Measurements from ENCODE around the gene GTPBP3. TPM values are rescaled to one million over a fixed set of nuclear protein-coding genes. Genes with fewer than 3 reads are reported as not detected.

GTPBP3 gene
- total RNA-seq, 1 donor from 2014 or later = 12.3 TPM

DNA sequence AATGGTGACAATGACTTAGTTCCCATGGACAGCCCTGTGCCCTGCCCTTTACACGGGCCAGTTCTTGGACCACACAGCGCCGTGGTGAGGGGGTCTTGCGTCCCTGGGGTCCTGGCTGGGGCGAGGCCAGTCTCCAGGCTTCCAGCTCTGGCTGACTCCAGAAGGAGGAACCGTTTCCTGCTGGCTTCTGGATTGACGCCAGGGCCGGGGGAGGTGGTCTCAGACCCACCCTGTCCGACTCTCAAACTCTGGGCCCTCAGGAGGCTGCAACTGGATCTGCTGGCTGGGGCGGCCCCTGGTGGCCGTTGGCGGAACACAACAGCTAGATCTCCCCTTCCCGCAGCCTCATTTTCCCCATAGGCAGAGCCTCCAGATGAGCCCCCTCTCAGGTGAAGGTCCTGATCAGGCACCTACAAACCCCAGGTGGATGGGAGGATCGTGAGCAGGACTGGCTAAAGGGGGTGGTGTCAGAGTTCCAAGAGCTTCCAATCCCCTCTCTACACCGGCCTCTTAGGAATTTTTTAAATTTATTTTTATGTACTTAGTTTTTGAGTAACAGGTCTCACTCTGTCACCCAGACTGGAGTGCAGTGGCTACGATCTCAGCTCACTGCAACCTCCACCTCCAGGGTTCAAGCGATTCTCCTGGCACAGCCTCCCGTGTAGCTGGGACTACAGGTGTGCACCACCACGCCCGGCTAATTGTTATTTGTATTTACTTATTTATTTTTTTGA lies 48.7 kb downstream of the GTPBP3 start:
- DNase-seq = peak; percentile 77

DNA sequence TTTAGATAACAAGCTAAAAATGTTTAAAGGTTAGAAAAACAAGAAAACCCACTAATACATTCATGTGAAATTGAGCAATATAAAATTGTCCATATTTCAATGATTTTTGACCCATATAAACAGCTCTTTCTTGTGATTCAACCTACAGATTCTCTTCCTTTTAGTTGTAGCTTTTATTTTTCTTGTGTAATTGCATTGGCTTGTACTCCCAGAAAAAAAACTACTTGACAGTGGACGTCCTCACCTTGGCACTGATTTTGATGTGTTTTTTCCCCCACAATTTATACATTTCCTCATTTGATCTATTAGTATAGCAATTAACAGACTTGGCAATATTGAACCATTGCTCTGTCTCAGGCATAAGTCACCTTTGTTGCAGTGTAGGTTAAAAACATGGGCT lies 51.9 kb downstream of the GTPBP3 start:
- DNase-seq = no peak

DNA sequence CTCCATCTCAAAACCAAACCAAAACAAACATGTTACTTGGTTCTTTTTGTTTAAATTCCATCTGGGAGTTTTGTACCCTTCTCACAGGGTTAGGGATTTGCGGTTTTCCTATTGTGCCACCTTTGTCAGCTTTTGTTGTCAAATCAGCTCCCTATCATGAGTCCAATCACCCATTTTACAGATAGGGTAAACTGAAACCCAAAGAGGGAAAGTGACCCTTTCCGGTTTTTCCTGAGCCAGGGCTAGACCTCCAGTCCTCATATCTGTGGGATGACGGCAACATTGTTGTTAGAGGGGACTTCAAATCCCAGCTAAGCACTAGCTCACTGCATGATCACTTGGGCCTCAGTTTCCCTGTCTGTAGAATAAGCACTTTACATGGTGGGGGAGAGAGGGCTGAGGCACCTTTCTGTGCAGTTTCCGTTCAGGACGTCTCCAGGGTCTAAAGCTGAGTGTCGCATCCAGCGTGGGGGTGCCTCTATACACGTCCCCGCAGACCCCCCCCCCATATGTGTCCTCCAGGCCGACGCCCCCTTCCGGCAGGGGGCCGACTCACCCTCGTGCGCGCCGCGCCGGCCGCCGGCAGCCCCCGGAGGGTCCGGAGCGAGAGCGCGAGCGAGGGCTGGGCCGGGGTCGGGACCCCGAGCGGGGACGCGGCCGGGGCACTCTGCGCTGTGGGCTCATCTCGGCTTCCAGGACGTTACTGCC lies 52.8 kb downstream of the GTPBP3 start:
- DNase-seq = no peak

DNA sequence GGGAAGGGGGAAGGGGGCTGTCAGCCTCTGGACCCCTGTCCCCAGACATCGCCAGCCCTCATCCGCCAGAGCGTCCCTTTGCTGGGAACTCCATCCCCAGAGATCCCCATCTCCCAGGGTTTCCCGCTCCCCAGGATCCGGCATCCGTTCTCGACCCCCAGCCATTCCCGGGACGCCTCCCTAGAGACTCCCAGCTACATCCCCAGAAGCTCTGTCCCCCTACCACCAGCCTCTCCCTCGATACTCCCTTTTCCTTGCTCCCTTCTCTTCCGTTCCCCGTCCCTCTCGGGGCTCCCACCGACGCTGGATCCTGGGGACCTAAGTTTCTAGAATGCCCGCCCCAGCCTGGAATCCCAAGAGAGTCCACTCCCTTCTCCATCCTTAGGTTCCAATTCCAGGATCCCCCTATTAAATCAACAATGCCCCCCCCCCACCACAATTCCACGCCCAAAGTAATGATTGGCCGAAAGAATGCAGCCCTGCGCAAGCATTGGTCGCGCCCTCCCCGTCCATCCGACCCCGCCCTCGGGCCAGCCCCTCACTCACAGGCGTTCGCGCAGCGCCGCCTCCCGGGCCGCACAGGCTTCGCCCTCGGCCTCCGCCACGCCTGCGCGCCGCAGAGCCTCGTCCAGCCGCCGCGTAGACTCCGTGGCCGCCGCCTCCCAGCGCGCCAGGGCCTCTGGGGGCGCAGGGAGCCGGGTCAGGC lies 53.5 kb downstream of the GTPBP3 start:
- DNase-seq = peak; percentile 95

DNA sequence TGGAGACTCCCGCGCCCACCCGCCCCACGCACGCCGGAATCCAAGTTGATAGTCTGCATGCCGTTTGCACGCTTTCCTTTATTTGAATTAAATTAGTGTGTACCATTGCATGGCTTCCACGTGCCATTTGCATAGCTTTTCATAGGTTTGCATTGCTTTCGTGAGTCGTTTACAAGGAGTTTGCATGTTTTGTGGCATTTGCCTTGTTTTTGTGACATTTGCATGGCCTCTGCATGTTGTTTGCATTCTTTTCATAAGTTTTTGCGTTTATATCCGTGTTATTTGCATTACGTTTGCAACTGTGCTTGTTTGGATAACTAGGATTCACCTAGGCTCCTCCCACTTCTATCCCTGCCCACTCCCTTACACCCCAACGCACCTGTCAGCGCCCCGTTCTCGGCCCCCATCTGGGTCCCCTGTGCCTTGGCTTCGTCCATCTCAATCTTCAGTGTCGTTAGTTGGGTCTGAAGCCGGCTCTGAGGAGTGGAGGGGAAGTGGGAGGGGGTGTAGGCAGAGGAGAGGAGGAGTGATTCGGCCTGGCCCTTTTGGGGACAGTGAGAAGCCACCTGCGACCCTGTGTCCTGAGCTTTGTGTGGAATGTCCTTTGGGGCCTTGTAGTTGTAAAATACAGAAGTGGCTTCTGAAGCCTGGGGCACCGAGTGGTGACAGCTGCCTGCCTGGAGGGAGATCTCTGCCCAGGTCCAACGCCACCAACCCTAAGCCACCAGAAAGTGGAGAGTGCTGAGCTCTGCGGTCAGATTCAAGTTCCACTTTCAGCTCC lies 54.2 kb downstream of the GTPBP3 start:
- DNase-seq = no peak

Other genes starting within 250 kb of the GTPBP3 start
- 18.7 and 24.8 TPM in 2 replicates for gene USE1, start 122.2 kb upstream of the GTPBP3 start, total RNA-seq
- 3.8 and 4.4 TPM in 2 replicates for gene OCEL1, start 111.3 kb upstream of the GTPBP3 start, total RNA-seq
- 63.1 and 82.0 TPM in 2 replicates for gene NR2F6, start 91.6 kb upstream of the GTPBP3 start, total RNA-seq
- 48.6 and 75.9 TPM in 2 replicates for gene USHBP1, start 72.8 kb upstream of the GTPBP3 start, total RNA-seq
- 98.2 and 137 TPM in 2 replicates for gene BABAM1, start 70.1 kb upstream of the GTPBP3 start, total RNA-seq
- gene ANKLE1, start 55.7 kb upstream of the GTPBP3 start, total RNA-seq = 0.68 and 1.5 TPM in 2 replicates
- gene ABHD8, start 34.1 kb upstream of the GTPBP3 start, total RNA-seq = 9.5 and 11.7 TPM in 2 replicates
- gene MRPL34, start 31.7 kb upstream of the GTPBP3 start, total RNA-seq = 40.1 and 52.4 TPM in 2 replicates
- gene DDA1, start 28.0 kb upstream of the GTPBP3 start, total RNA-seq = 20.9 and 39.3 TPM in 2 replicates
- 5.0 and 6.8 TPM in 2 replicates for gene ANO8, start 2.7 kb upstream of the GTPBP3 start, total RNA-seq
- gene PLVAP, start 39.8 kb downstream of the GTPBP3 start, total RNA-seq = 15.2 and 73.9 TPM in 2 replicates
- 0.17 TPM in 1 of 2 replicates, not detected in the other for gene CCDC194, start 56.6 kb downstream of the GTPBP3 start, total RNA-seq
- gene BST2, start 68.1 kb downstream of the GTPBP3 start, total RNA-seq = 1.8 and 6.5 TPM in 2 replicates
- 47.4 and 60.9 TPM in 2 replicates for gene MVB12A, start 82.5 kb downstream of the GTPBP3 start, total RNA-seq
- gene TMEM221, start 111.1 kb downstream of the GTPBP3 start, total RNA-seq = not detected in 2 replicates
- not detected in 2 replicates for gene NXNL1, start 123.4 kb downstream of the GTPBP3 start, total RNA-seq
- gene SLC27A1, start 133.0 kb downstream of the GTPBP3 start, total RNA-seq = 31.7 and 35.5 TPM in 2 replicates
- gene PGLS, start 174.1 kb downstream of the GTPBP3 start, total RNA-seq = 65.7 and 74.7 TPM in 2 replicates
- 105 and 106 TPM in 2 replicates for gene COLGALT1, start 218.1 kb downstream of the GTPBP3 start, total RNA-seq